ENCODE measurements around the gene NUP153.

NUP153 gene

DNA sequence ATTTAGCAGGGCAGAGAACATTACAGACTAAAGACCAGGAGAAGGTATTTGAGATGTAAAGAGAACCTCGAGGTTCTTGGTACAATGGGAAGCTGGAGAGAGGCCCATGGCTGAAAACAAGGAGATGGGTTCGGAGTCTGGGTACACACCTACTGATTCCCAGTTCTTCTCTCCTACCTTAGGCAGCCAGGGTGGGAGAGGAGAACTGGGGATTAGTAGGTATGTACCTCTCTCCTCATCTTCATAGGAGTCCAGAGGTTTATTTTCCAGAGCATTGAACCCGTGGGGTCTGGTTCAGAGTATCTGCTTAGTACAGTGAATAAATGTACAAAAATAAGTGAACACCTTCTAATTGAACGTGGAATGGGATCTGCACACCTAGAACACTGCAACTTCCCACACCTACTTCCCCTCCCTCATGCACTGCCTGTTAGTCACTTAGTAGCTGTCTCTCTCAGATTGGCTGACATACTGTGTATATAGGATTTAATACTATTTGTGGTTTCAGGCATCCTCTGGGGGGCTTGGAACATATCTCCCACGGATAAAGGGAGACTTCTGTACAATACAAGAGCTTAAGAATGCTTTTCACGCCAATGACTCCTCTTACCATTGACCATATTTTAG lies 23.5 kb upstream of the NUP153 start:
- Histone ChIP-seq H3K36me3 (ENCODE audit: control insufficient read depth in 2 of 2, insufficient read depth in 2 of 2, low read length in 2 of 2) (no peaks in the 10 kb centered on the region), H3K4me3 (ENCODE audit: low read length in 2 of 2) (no peak overlapping the region), H3K27ac (ENCODE audit: low read depth in 2 of 2, low read length in 2 of 2) (no peak overlapping the region), H3K9me3 (ENCODE audit: control insufficient read depth in 2 of 2, low read length in 2 of 2) (no peaks in the 10 kb centered on the region), H3K27me3 (ENCODE audit: control insufficient read depth in 2 of 2, insufficient read depth in 2 of 2, low read length in 2 of 2) (no peaks in the 10 kb centered on the region), H3K9ac (ENCODE audit: low read depth in 1 of 2, low read length in 2 of 2) (no peak overlapping the region), H3K4me1 (ENCODE audit: control insufficient read depth in 2 of 2, insufficient read depth in 2 of 2, low read length in 2 of 2) (peaks cover 0 to 1% of the 10 kb centered on the region in 2 donors)

GRCh38 chr6:17729223-17730077 lies 22.7 kb upstream of the NUP153 start:
- no peaks in the 10 kb centered on the region for H3K9me3 ChIP-seq (ENCODE audit: control insufficient read depth in 2 of 2, low read length in 2 of 2)
- H3K4me1 ChIP-seq (ENCODE audit: control insufficient read depth in 2 of 2, insufficient read depth in 2 of 2, low read length in 2 of 2): peaks cover 0 to 4% of the 10 kb centered on the region in 2 donors
- no peak overlapping the region for H3K9ac ChIP-seq (ENCODE audit: low read depth in 1 of 2, low read length in 2 of 2)
- H3K27ac ChIP-seq (ENCODE audit: low read depth in 2 of 2, low read length in 2 of 2): no peak overlapping the region
- no peak overlapping the region for H3K4me3 ChIP-seq (ENCODE audit: low read length in 2 of 2)
- H3K27me3 ChIP-seq (ENCODE audit: control insufficient read depth in 2 of 2, insufficient read depth in 2 of 2, low read length in 2 of 2): no peaks in the 10 kb centered on the region
- no peaks in the 10 kb centered on the region for H3K36me3 ChIP-seq (ENCODE audit: control insufficient read depth in 2 of 2, insufficient read depth in 2 of 2, low read length in 2 of 2)

DNA sequence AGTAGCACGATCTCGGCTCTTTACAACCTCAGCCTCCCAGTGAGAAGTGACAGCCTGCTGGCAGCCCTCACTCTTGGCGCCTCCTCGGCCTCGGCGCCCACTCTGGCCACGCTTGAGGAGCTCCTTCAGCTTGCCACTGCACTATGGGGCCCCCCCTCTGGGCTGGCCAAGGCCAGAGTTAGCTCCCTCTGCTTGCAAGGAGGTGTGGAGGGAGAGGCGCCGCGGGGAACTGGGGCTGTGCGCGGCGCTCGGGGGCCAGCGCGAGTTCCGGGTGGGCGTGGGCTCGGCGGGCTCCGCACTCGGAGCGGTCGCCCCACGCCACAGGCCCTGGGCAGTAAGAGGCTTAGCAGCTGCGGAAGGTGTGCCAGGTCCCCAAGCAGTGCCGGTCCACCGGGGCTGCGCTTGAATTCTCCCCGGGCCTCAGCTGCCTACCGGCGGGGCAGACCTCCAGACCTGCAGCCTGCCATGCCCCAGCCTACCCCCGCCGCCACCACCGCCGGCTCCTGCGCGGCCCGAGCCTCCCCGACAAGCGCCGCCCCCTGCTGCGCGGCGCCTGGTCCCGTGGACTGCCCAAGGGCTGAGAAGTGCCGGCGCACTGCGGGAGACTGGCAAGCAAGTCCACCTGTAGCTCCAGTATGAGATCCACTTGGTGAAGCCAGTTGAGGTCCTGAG lies 22.0 kb upstream of the NUP153 start:
- H3K9me3 ChIP-seq (ENCODE audit: control insufficient read depth in 2 of 2, low read length in 2 of 2): no peaks in the 10 kb centered on the region
- H3K4me3 ChIP-seq (ENCODE audit: low read length in 2 of 2): no peak overlapping the region
- H3K27me3 ChIP-seq (ENCODE audit: control insufficient read depth in 2 of 2, insufficient read depth in 2 of 2, low read length in 2 of 2): no peaks in the 10 kb centered on the region
- H3K36me3 ChIP-seq (ENCODE audit: control insufficient read depth in 2 of 2, insufficient read depth in 2 of 2, low read length in 2 of 2): no peaks in the 10 kb centered on the region
- no peak overlapping the region for H3K9ac ChIP-seq (ENCODE audit: low read depth in 1 of 2, low read length in 2 of 2)
- peaks cover 0 to 4% of the 10 kb centered on the region in 2 donors for H3K4me1 ChIP-seq (ENCODE audit: control insufficient read depth in 2 of 2, insufficient read depth in 2 of 2, low read length in 2 of 2)
- no peak overlapping the region for H3K27ac ChIP-seq (ENCODE audit: low read depth in 2 of 2, low read length in 2 of 2)

GRCh38 chr6:17725083-17725482 lies 18.4 kb upstream of the NUP153 start:
- Histone ChIP-seq H3K4me3 (ENCODE audit: low read length in 2 of 2) (peak overlapping the region in 1 of 2 donors; percentile 23), H3K36me3 (ENCODE audit: control insufficient read depth in 2 of 2, insufficient read depth in 2 of 2, low read length in 2 of 2) (no peaks in the 10 kb centered on the region), H3K4me1 (ENCODE audit: control insufficient read depth in 2 of 2, insufficient read depth in 2 of 2, low read length in 2 of 2) (peaks cover 0 to 4% of the 10 kb centered on the region in 2 donors), H3K27ac (ENCODE audit: low read depth in 2 of 2, low read length in 2 of 2) (no peak overlapping the region), H3K9me3 (ENCODE audit: control insufficient read depth in 2 of 2, low read length in 2 of 2) (no peaks in the 10 kb centered on the region), H3K27me3 (ENCODE audit: control insufficient read depth in 2 of 2, insufficient read depth in 2 of 2, low read length in 2 of 2) (no peaks in the 10 kb centered on the region), H3K9ac (ENCODE audit: low read depth in 1 of 2, low read length in 2 of 2) (no peak overlapping the region)

DNA sequence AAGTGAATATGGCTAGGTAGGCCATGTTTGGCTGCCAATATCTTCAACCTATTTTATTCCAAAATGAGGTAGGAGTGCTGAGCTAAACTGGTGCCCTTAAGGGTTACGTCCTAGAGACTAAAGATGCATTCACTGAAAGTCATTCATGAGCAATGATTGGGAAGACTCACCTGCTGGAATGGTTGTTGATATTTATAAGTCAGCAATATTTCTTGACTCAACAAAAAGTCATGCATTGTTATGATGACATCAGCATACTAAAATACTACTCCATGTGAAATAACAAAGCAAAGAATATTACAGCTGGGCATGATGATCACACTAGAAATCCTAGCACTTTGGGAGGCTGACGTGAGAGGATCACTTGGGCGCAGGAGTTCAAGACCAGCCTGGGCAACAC lies 17.6 kb upstream of the NUP153 start:
- peaks cover 0 to 4% of the 10 kb centered on the region in 2 donors for H3K4me1 ChIP-seq (ENCODE audit: control insufficient read depth in 2 of 2, insufficient read depth in 2 of 2, low read length in 2 of 2)
- H3K9ac ChIP-seq (ENCODE audit: low read depth in 1 of 2, low read length in 2 of 2): no peak overlapping the region
- no peaks in the 10 kb centered on the region for H3K27me3 ChIP-seq (ENCODE audit: control insufficient read depth in 2 of 2, insufficient read depth in 2 of 2, low read length in 2 of 2)
- no peak overlapping the region for H3K4me3 ChIP-seq (ENCODE audit: low read length in 2 of 2)
- H3K27ac ChIP-seq (ENCODE audit: low read depth in 2 of 2, low read length in 2 of 2): no peak overlapping the region
- no peaks in the 10 kb centered on the region for H3K9me3 ChIP-seq (ENCODE audit: control insufficient read depth in 2 of 2, low read length in 2 of 2)
- H3K36me3 ChIP-seq (ENCODE audit: control insufficient read depth in 2 of 2, insufficient read depth in 2 of 2, low read length in 2 of 2): no peaks in the 10 kb centered on the region

DNA sequence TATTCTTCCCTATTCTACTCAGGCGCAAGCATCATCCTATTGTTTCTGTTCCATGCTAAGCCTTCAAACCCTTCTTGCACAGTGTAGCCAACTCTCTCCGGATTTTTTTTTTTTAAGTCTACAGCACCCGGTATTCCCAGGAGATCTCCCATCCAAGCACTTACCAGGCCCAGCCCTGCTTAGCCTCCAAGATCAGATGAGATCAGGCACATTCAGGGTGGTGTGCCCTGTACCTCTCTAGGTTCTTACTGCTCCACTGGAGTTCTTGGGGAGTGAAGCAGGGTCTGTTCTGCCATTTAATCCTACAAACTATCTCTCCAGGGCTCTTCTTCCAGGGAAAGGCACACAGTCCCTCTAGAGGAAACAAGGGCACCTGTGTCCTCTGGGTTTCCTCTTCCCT lies 14.9 kb upstream of the NUP153 start:
- H3K9me3 ChIP-seq (ENCODE audit: control insufficient read depth in 2 of 2, low read length in 2 of 2): no peaks in the 10 kb centered on the region
- H3K4me3 ChIP-seq (ENCODE audit: low read length in 2 of 2): no peak overlapping the region
- H3K27me3 ChIP-seq (ENCODE audit: control insufficient read depth in 2 of 2, insufficient read depth in 2 of 2, low read length in 2 of 2): no peaks in the 10 kb centered on the region
- H3K9ac ChIP-seq (ENCODE audit: low read depth in 1 of 2, low read length in 2 of 2): no peak overlapping the region
- no peaks in the 10 kb centered on the region for H3K36me3 ChIP-seq (ENCODE audit: control insufficient read depth in 2 of 2, insufficient read depth in 2 of 2, low read length in 2 of 2)
- no peak overlapping the region for H3K27ac ChIP-seq (ENCODE audit: low read depth in 2 of 2, low read length in 2 of 2)
- H3K4me1 ChIP-seq (ENCODE audit: control insufficient read depth in 2 of 2, insufficient read depth in 2 of 2, low read length in 2 of 2): peaks cover 0 to 4% of the 10 kb centered on the region in 2 donors

GRCh38 chr6:17719323-17720041 lies 12.8 kb upstream of the NUP153 start:
- no peaks in the 10 kb centered on the region for H3K4me1 ChIP-seq (ENCODE audit: control insufficient read depth in 2 of 2, insufficient read depth in 2 of 2, low read length in 2 of 2)
- no peak overlapping the region for H3K4me3 ChIP-seq (ENCODE audit: low read length in 2 of 2)
- no peaks in the 10 kb centered on the region for H3K36me3 ChIP-seq (ENCODE audit: control insufficient read depth in 2 of 2, insufficient read depth in 2 of 2, low read length in 2 of 2)
- no peaks in the 10 kb centered on the region for H3K9me3 ChIP-seq (ENCODE audit: control insufficient read depth in 2 of 2, low read length in 2 of 2)
- H3K9ac ChIP-seq (ENCODE audit: low read depth in 1 of 2, low read length in 2 of 2): no peak overlapping the region
- no peak overlapping the region for H3K27ac ChIP-seq (ENCODE audit: low read depth in 2 of 2, low read length in 2 of 2)
- no peaks in the 10 kb centered on the region for H3K27me3 ChIP-seq (ENCODE audit: control insufficient read depth in 2 of 2, insufficient read depth in 2 of 2, low read length in 2 of 2)

GRCh38 chr6:17716221-17716620 lies 9.5 kb upstream of the NUP153 start:
- no peaks in the 10 kb centered on the region for H3K4me1 ChIP-seq (ENCODE audit: control insufficient read depth in 2 of 2, insufficient read depth in 2 of 2, low read length in 2 of 2)
- H3K27ac ChIP-seq (ENCODE audit: low read depth in 2 of 2, low read length in 2 of 2): no peak overlapping the region
- H3K27me3 ChIP-seq (ENCODE audit: control insufficient read depth in 2 of 2, insufficient read depth in 2 of 2, low read length in 2 of 2): no peaks in the 10 kb centered on the region
- no peak overlapping the region for H3K4me3 ChIP-seq (ENCODE audit: low read length in 2 of 2)
- H3K9ac ChIP-seq (ENCODE audit: low read depth in 1 of 2, low read length in 2 of 2): no peak overlapping the region
- no peaks in the 10 kb centered on the region for H3K9me3 ChIP-seq (ENCODE audit: control insufficient read depth in 2 of 2, low read length in 2 of 2)
- no peaks in the 10 kb centered on the region for H3K36me3 ChIP-seq (ENCODE audit: control insufficient read depth in 2 of 2, insufficient read depth in 2 of 2, low read length in 2 of 2)

DNA sequence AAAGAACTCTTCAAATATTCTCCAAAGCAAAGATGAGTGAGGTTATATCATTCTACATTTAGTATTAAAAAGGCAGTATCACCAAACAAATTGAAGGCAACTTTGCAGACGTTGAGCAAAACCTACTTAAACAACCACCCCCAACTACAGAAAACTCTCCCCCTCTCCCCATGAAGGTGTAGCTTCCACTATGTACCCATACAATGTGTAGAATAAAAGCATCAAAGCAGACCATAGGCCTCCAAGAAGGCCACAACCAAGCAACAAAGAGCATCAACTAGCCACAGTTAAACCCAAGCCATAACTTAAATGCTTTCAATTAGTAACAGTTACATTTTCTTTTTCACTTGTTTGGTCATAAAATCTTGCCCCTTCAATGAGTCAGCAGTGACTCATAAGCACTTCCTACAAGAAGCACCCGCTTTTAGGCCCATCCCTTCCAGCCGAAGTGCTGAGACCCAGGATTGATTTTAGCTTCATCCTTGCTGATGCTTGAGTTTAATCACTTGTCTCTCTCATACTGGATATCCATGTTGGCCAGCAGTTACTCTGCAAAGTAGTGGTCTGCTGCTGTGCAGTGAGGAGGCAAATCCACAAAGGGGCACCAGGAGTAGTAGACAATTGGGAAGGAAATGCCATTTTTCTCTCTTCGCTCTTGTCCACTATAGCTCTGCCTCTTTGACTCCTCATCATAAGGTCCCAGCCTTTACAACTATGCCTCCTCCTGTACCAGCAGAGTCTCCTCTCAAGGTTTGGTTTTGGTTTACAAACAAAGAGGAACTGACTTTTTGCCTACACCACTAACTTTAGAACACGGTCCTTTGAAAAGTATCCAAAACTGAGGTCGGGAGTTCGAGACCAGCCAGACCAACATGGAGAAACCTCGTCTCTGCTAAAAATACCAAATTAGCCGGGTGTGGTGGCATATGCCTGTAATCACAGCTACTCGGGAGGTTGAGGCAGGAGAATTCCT lies 8.4 kb upstream of the NUP153 start:
- Histone ChIP-seq H3K4me1 (ENCODE audit: control insufficient read depth in 2 of 2, insufficient read depth in 2 of 2, low read length in 2 of 2) (no peaks in the 10 kb centered on the region), H3K9me3 (ENCODE audit: control insufficient read depth in 2 of 2, low read length in 2 of 2) (no peaks in the 10 kb centered on the region), H3K36me3 (ENCODE audit: control insufficient read depth in 2 of 2, insufficient read depth in 2 of 2, low read length in 2 of 2) (no peaks in the 10 kb centered on the region), H3K9ac (ENCODE audit: low read depth in 1 of 2, low read length in 2 of 2) (no peak overlapping the region), H3K27me3 (ENCODE audit: control insufficient read depth in 2 of 2, insufficient read depth in 2 of 2, low read length in 2 of 2) (no peaks in the 10 kb centered on the region), H3K27ac (ENCODE audit: low read depth in 2 of 2, low read length in 2 of 2) (no peak overlapping the region), H3K4me3 (ENCODE audit: low read length in 2 of 2) (no peak overlapping the region)
